A549 (cell line): ENCODE results near the gene SNX5. TPM values are rescaled to one million over a fixed set of nuclear protein-coding genes. Genes with fewer than 3 reads are reported as not detected.

Source experiments
- ATAC-seq, 2 experiments: fragments of 200-7000 bp in 1 of 2; fragments of >200 bp in 1 of 2; cut with Nextera tagmentation in 1 of 2; cut with Tn5 transposase in 1 of 2; 3 replicates each; pipeline versions ENCODE4 v1.8.0 to v1.9.1; 2018 to 2020; ENCODE audit warnings: mild to moderate bottlenecking in 1 of 2, moderate library complexity in 1 of 2
- CTCF ChIA-PET: fragments of 300-600 bp; sonication (Branson Sonifier 250); formaldehyde crosslinking; extraction: SDS; loops from one replicate; lab custom pipeline; 2021; ENCODE audit warnings: antibody characterized with exemption, inconsistent platforms; lab: Yijun Ruan, JAX
- POLR2A ChIA-PET: fragments of 350-600 bp; formaldehyde crosslinking; extraction: SDS; loops from one replicate; lab custom pipeline; 2021; ENCODE audit warnings: antibody characterized with exemption, inconsistent platforms; lab: Yijun Ruan, JAX
- DNase-seq, 2 experiments: peaks; one replicate each; pipeline versions ENCODE4 v3.0.0 to v3.0.0-alpha.2; 2011 to 2016; ENCODE audit warnings: low read depth in 1 of 2, low spot score in 1 of 2
- FAIRE-seq: peaks from 2 replicates; lab custom pipeline; 2011; peaks lifted over from hg19 to GRCh38; lab: Jason Lieb, UNC
- H3K27ac ChIP-seq, 2 experiments: fragments of >200 bp; sonication (Bioruptor Twin); formaldehyde crosslinking; 3 replicates each; pipeline ENCODE4 v1.5.1; 2016 to 2017
- H3K4me1 ChIP-seq: fragments of >200 bp; sonication (Bioruptor Twin); formaldehyde crosslinking; 3 replicates; pipeline ENCODE4 v1.6.1; 2016
- H3K4me2 ChIP-seq: fragments of >200 bp; sonication (Bioruptor Twin); formaldehyde crosslinking; 3 replicates; pipeline ENCODE4 v1.6.1; 2016
- H3K4me3 ChIP-seq: fragments of >200 bp; sonication (Bioruptor Twin); formaldehyde crosslinking; 3 replicates; pipeline ENCODE4 v1.5.1; 2016
- H3K9me3 ChIP-seq: fragments of >200 bp; sonication (Bioruptor Twin); formaldehyde crosslinking; 3 replicates; pipeline ENCODE4 v1.6.1; 2016
- BHLHE40 ChIP-seq: IDR thresholded peaks from 2 replicates; pipeline ENCODE4 v1.6.1; 2012; ENCODE audit warnings: low read depth, low read length, inconsistent platforms
- CBX2 ChIP-seq: fragments of 200-600 bp; sonication (generic); IDR thresholded peaks from 2 replicates; pipeline ENCODE4 v1.6.1; 2016; ENCODE audit warnings: low read depth, mild to moderate bottlenecking, borderline replicate concordance
- CHD2 ChIP-seq: fragments of 150-350 bp; IDR thresholded peaks from 2 replicates; pipeline ENCODE4 v1.6.1; 2014; ENCODE audit warnings: low read length; ENCODE audit not compliant: partially characterized antibody
- CHD4 ChIP-seq: fragments of 200-600 bp; sonication (generic); IDR thresholded peaks from 2 replicates; pipeline ENCODE4 v1.6.1; 2016; ENCODE audit warnings: antibody characterized with exemption, mild to moderate bottlenecking, borderline replicate concordance
- CTCF ChIP-seq: fragments of >200 bp; sonication (Bioruptor Twin); formaldehyde crosslinking; IDR thresholded peaks from 3 replicates; pipeline ENCODE4 v1.5.1; 2016
- EHMT2 ChIP-seq: fragments of 200-600 bp; sonication (generic); IDR thresholded peaks from 2 replicates; pipeline ENCODE4 v1.6.1; 2016; ENCODE audit warnings: antibody characterized with exemption, low read depth, mild to moderate bottlenecking, moderate library complexity
- ESRRA ChIP-seq: fragments of 150-350 bp; IDR thresholded peaks from 2 replicates; pipeline ENCODE4 v1.6.1; 2014; ENCODE audit warnings: mild to moderate bottlenecking, low read length, borderline replicate concordance
- GATA3 ChIP-seq: IDR thresholded peaks from 2 replicates; pipeline ENCODE4 v1.6.1; 2012; ENCODE audit warnings: borderline replicate concordance
- HES2 ChIP-seq: fragments of >200 bp; sonication (Bioruptor Twin); formaldehyde crosslinking; IDR thresholded peaks from 2 replicates; pipeline ENCODE4 v1.6.1; 2016
- HEYL ChIP-seq: fragments of 250-450 bp; sonication (Bioruptor Pico); IDR thresholded peaks from 2 replicates; pipeline ENCODE4 v1.8.0; 2021; ENCODE audit warnings: mild to moderate bottlenecking, moderate library complexity
- HMGXB4 ChIP-seq: fragments of 250-450 bp; sonication (Bioruptor Pico); IDR thresholded peaks from 2 replicates; pipeline ENCODE4 v1.5.0; 2021; ENCODE audit warnings: mild to moderate bottlenecking, moderate library complexity, borderline replicate concordance
- NFE2L2 ChIP-seq: fragments of 150-350 bp; conservative IDR thresholded peaks from 2 replicates; pipeline ENCODE4 v1.6.1; 2014; ENCODE audit warnings: low read length
- PBX3 ChIP-seq: IDR thresholded peaks from 2 replicates; pipeline ENCODE4 v1.6.1; 2012
- REST ChIP-seq: fragments of 200-600 bp; sonication (generic); IDR thresholded peaks from 2 replicates; pipeline ENCODE4 v1.6.1; 2016; ENCODE audit warnings: antibody characterized with exemption, mild to moderate bottlenecking, moderate library complexity
- RFX5 ChIP-seq: fragments of 450-650 bp; IDR thresholded peaks from 2 replicates; pipeline ENCODE4 v1.7.1; 2014; ENCODE audit warnings: antibody characterized with exemption, mild to moderate bottlenecking, moderate library complexity
- SMC3 ChIP-seq: fragments of >200 bp; sonication (Bioruptor Twin); formaldehyde crosslinking; IDR thresholded peaks from 3 replicates; pipeline ENCODE4 v1.6.1; 2018; ENCODE audit warnings: inconsistent platforms
- SREBF2 ChIP-seq: fragments of 450-650 bp; IDR thresholded peaks from 2 replicates; pipeline ENCODE4 v1.6.1; 2014; ENCODE audit warnings: mild to moderate bottlenecking, moderate library complexity
- ZC3H11A ChIP-seq: fragments of 450-650 bp; IDR thresholded peaks from 2 replicates; pipeline ENCODE4 v1.6.1; 2014; ENCODE audit warnings: antibody characterized with exemption, mild to moderate bottlenecking
- ZNF302 ChIP-seq: fragments of 250-450 bp; sonication (Bioruptor Pico); IDR thresholded peaks from 2 replicates; pipeline ENCODE4 v1.9.0; 2021; ENCODE audit warnings: inconsistent platforms, mild to moderate bottlenecking, moderate library complexity
- WGBS: methylation state at CpG from one replicate; pipeline ENCODE4 v1.1.6; 2017; ENCODE audit errors: missing lambda C conversion rate; 5-methylcytosine and 5-hydroxymethylcytosine counted together
- polyA plus RNA-seq, 4 experiments: library from polyadenylated mRNA; depleted of rRNA in 3 of 4; stranded (reverse); fragments of >200 nt; fragmentation: RNase III in 1 of 4; extraction: RNeasy Plus Mini Kit Qiagen cat#74134 plus additional on column Dnase treatment in 1 of 4; gene quantifications; 2 replicates in 3 of 4; 3 replicates in 1 of 4; pipeline ENCODE4 v1.2.3, GENCODE V29; 2011 to 2017

SNX5 gene
- polyA plus RNA-seq, 2 of the 4 experiments (the other 2 are of a cell fraction) = 225 to 342 TPM

- TF ChIP-seq CTCF = no peak
- no peak for TF ChIP-seq HES2
These were observed 39.1 kb upstream of the SNX5 start (continued) for GRCh38 chr20:18007534-18008292.

GRCh38 chr20:18006684-18007083, 38.1 kb upstream of the SNX5 start:
- TF ChIP-seq NFE2L2 (no peak), SREBF2 (no peak), ESRRA (no peak), SMC3 (no peak), ZC3H11A (no peak), GATA3 (no peak), BHLHE40 (no peak), CBX2 (no peak), HMGXB4 (no peak), REST (no peak), CHD2 (no peak), ZNF302 (CRISPR knock-in tag) (no peak), RFX5 (no peak), CHD4 (no peak), HEYL (CRISPR knock-in tag) (no peak), PBX3 (no peak), EHMT2 (no peak)
- FAIRE-seq (no peak), ATAC-seq (no peak), DNase-seq (no peak)
- WGBS = 77% methylated on average over 7 of the region's 7 CpGs
- ChIA-PET CTCF (no interaction called here), POLR2A (no interaction called here)
- no peaks in the 10 kb centered on the region for H3K9me3 ChIP-seq
- no peak overlapping the region for H3K4me3 ChIP-seq
- no peak overlapping the region for H3K4me2 ChIP-seq
- peaks cover 3% of the 10 kb centered on the region; the same call in 1 of the 3 replicates for H3K4me1 ChIP-seq
- no peak overlapping the region for H3K27ac ChIP-seq
